Thymus (tissue), 11 donors: ENCODE data around the gene HPD. TPM values are rescaled to one million over a fixed set of nuclear protein-coding genes. Genes with fewer than 3 reads are reported as not detected.
"Not testable (repeated sequence)": the region's sequence is repeated elsewhere in the genome, so short reads cannot be mapped to it uniquely, and the experiment has no call there.

Experiments
- DNase-seq, 9 donors: peaks; one replicate each; pipeline ENCODE4 v3.0.0-alpha.2; 2013; ENCODE audit warnings: low spot score in 9 of 9, low read depth in 6 of 9, missing footprints in 1 of 9
- H3K27ac ChIP-seq, 2 donors: one replicate each; pipeline ENCODE4 v1.5.1; 2013; ENCODE audit warnings: control low read depth in 1 of 2, low read depth in 1 of 2, low read length in 1 of 2, mild to moderate bottlenecking in 1 of 2, moderate library complexity in 1 of 2
- H3K27me3 ChIP-seq, 2 donors: one replicate each; pipeline ENCODE4 v1.5.1; 2013; ENCODE audit warnings: low read length in 1 of 2; ENCODE audit not compliant: control insufficient read depth in 2 of 2, insufficient read depth in 1 of 2
- H3K36me3 ChIP-seq, 2 donors: one replicate each; pipeline ENCODE4 v1.5.1; 2013; ENCODE audit warnings: low read length in 1 of 2, mild to moderate bottlenecking in 1 of 2, moderate library complexity in 1 of 2; ENCODE audit not compliant: control insufficient read depth in 2 of 2, insufficient read depth in 2 of 2
- H3K4me1 ChIP-seq, 2 donors: one replicate each; pipeline ENCODE4 v1.5.1; 2013; ENCODE audit warnings: low read length in 2 of 2; ENCODE audit not compliant: control insufficient read depth in 2 of 2, insufficient read depth in 2 of 2
- H3K4me3 ChIP-seq, 2 donors: one replicate each; pipeline ENCODE4 v1.5.1; 2013; ENCODE audit warnings: low read length in 2 of 2, control low read depth in 1 of 2, mild to moderate bottlenecking in 1 of 2
- H3K9me3 ChIP-seq, 2 donors: one replicate each; pipeline ENCODE4 v1.5.1; 2013; ENCODE audit warnings: low read length in 1 of 2, mild to moderate bottlenecking in 1 of 2; ENCODE audit not compliant: control insufficient read depth in 2 of 2, insufficient read depth in 1 of 2
- whole genome bisulfite sequencing: extraction: QIAGEN DNeasy Blood & Tissue Kit; methylation state at CpG from one replicate; pipeline ENCODE4 v1.1.7; 2013; 5-methylcytosine and 5-hydroxymethylcytosine counted together
- polyA plus RNA-seq: library from polyadenylated mRNA; stranded (reverse); fragments of 200-250 nt; gene quantifications from one replicate; pipeline ENCODE4 v1.2.3, GENCODE V29; 2013
- total RNA-seq: library from RNA; stranded (reverse); fragments of 120-200 nt; gene quantifications from one replicate; pipeline ENCODE4 v1.2.4, GENCODE V29; 2013
- donor health status: healthy.

The HPD gene
- total and polyA plus RNA-seq, 2 donors: 0.19 to 0.87 TPM

DNA sequence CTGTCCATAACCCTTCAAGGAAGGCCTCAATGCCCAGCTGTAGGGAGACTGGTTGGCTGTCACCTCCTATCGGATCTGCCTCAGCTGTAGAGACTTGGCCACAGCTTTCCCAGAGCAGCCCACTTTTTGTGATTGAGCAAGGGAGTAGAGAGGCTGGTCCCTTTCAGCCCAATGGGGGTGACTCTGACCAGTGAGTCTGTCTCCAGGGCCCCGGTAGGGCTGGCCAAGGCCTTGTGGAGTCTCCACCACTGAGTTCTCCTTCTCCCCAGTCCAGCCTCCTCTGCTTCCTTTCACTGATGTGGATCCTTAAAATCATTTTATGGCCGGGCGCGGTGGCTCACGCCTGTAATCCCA, 14.5 kb upstream of the HPD start:
- no peak overlapping the region for H3K4me3 ChIP-seq
- H3K27me3 ChIP-seq: no peaks in the 10 kb centered on the region
- no peaks in the 10 kb centered on the region for H3K36me3 ChIP-seq
- over 99% methylated on average over 6 of the region's 6 CpGs for WGBS
- H3K27ac ChIP-seq: no peak overlapping the region
- H3K4me1 ChIP-seq: no peaks in the 10 kb centered on the region
- no peaks in the 10 kb centered on the region for H3K9me3 ChIP-seq
- no peak for DNase-seq

DNA sequence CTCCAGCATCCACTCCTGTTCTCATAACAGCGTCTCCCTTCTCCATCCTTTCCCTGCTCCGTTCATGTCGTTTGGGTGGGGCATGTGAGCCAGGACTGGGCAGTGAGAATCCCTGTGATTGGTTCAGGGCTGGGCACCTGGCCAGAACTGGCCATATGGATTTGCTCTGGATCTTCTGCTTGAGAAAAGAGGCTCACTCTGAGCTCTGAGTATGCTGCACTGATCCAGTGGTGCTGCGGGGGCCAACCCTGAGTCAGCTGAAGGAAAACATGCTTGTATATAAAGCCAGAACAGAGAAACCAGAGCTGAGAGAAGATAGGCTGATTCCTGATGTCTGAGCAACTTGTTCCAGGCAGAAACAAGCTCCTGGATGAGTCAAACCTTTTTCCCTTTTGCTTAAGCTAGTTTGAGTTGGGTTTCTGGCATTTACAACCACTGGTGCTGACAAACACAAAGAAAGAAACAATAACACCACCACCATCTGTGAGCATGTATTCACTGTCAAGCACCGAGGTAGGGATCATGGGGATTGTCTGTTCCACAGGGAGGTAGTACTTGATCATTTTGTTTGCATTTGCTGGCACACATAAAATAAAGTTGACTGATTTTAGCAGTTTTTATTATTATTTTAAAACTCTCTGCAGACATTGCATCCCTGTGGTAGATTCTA, 14.0 kb upstream of the HPD start:
- no peaks in the 10 kb centered on the region for H3K9me3 ChIP-seq
- no peak for DNase-seq
- no peak overlapping the region for H3K27ac ChIP-seq
- H3K4me1 ChIP-seq: no peaks in the 10 kb centered on the region
- H3K27me3 ChIP-seq: no peaks in the 10 kb centered on the region
- H3K36me3 ChIP-seq: no peaks in the 10 kb centered on the region
- WGBS: 92% methylated on average over 5 of the region's 5 CpGs
- H3K4me3 ChIP-seq: no peak overlapping the region

DNA sequence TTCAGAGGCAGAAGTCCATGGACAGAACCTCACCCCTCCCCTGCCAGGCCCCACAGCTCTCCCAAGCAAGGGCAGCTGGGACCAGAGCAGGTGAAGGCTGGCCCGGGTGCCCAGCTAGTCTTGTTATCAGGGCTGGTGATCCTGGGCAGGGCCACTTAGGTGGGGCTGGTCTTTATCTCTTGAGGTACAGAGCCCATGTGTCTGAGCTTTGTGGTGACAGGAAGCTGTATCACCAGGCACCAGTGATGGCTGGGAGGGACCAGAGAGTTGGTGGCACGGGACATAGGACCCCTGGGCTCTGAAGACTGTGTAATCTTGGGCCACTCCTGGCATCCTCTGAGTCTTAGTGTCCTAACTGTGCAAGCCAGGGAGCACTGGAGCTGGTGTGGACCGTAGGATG, 12.8 kb upstream of the HPD start:
- no peak overlapping the region for H3K27ac ChIP-seq
- H3K4me3 ChIP-seq: no peak overlapping the region
- no peak for DNase-seq
- WGBS: 89% methylated on average over 3 of the region's 3 CpGs
- H3K36me3 ChIP-seq: no peaks in the 10 kb centered on the region
- H3K9me3 ChIP-seq: no peaks in the 10 kb centered on the region
- H3K27me3 ChIP-seq: no peaks in the 10 kb centered on the region
- H3K4me1 ChIP-seq: no peaks in the 10 kb centered on the region

DNA sequence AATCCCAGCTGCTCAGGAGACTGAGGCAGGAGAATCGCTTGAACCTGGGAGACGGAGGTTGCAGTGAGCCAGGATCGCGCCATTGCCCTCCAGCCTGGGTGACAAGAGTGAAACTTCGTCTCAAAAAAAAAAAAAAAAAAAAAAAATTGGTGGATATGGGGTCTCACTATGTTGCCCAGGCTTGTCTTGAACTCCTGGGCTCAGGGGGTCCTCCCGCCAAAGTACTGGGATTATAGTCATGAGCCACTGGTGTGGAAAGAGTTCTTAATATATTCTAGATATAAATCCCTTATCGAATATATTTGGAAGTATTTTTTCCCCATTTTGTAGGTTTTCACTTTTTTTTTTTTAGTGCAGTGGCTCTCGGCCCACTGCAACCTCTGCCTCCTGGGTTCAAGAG, 10.6 kb upstream of the HPD start:
- not testable (repeated sequence) for H3K27ac ChIP-seq, DNase-seq, H3K4me1 ChIP-seq, H3K4me3 ChIP-seq, H3K9me3 ChIP-seq, H3K36me3 ChIP-seq, H3K27me3 ChIP-seq
- 96% methylated on average over 8 of the region's 8 CpGs for WGBS

DNA sequence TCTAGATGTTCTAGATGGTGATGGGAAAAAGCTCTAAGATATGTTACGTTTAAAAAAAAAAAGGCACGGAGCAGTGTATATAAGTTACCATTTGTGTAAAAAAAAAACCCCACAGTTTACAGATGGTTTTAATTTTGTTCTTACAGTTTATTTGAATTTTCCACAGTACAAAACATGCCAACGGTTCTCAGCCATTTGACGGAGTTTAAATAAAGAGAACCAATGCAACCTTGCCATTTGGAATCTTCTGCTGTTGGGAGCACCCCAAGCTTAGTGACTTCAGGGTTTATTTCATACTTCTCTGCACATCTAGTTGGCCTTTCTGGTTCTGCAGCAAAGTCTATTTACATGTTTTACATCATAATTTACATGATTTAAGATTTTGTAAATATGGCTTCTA, 7.7 kb upstream of the HPD start:
- 96% methylated on average over 4 of the region's 4 CpGs for WGBS
- no peaks in the 10 kb centered on the region for H3K9me3 ChIP-seq
- no peak overlapping the region for H3K4me3 ChIP-seq
- no peaks in the 10 kb centered on the region for H3K27me3 ChIP-seq
- no peak for DNase-seq
- no peaks in the 10 kb centered on the region for H3K4me1 ChIP-seq
- H3K36me3 ChIP-seq: no peaks in the 10 kb centered on the region
- no peak overlapping the region for H3K27ac ChIP-seq

DNA sequence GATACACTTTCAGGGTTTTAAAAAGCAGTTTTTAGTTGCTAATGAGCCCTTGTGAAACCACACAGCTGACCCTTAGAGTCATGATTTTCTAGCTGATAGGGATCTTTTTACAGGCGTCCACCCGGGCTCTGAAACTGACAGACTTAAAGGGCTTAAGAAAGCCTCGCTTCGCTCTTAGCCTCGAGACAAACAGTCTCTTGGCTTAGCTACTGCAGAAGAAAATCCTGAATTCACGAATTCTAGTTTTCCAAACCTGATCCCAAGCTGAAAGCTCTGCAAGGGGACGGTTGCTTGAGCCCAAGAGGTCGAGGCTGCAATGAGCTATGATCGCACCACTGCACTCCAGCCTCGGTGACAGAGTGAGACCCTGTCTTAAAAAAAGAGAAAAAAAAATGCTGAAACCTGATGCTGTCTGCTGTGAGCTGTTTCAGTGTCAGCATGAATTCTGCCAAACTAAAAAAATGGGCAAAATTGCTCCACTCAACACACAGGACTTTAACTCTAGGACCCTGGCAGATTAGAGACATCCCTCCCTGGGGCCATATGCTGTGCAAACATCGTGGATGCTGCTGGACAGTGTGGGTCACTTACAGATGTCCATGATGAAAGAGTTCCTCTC, 3.1 kb upstream of the HPD start:
- Histone ChIP-seq H3K27me3 (peaks cover 0 to under 1% of the 10 kb centered on the region in 2 donors), H3K36me3 (no peaks in the 10 kb centered on the region), H3K4me1 (no peaks in the 10 kb centered on the region), H3K27ac (no peak overlapping the region), H3K9me3 (no peaks in the 10 kb centered on the region), H3K4me3 (no peak overlapping the region)
- 86% methylated on average over 11 of the region's 11 CpGs for WGBS
- DNase-seq: no peak

DNA sequence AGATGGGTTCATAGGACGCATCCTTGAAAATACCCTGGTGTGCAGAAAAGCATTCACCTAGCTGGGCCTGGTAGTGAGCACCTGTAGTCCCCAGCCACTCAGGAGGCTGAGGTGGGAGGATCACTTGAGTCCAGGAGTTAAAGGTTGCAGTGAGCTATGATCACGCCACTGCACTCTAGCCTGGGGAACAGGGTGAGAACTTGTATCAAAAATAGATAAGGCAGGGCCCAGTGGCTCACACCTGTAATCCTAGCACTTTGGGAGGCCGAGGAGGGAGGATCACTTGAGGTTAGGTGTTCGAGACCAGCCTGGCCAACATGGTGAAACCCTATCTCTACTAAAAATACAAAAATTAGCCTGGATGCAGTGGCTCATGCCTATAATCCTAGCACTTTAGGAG, 2.0 kb upstream of the HPD start:
- not testable (repeated sequence) for H3K4me3 ChIP-seq, H3K27ac ChIP-seq, H3K4me1 ChIP-seq

DNA sequence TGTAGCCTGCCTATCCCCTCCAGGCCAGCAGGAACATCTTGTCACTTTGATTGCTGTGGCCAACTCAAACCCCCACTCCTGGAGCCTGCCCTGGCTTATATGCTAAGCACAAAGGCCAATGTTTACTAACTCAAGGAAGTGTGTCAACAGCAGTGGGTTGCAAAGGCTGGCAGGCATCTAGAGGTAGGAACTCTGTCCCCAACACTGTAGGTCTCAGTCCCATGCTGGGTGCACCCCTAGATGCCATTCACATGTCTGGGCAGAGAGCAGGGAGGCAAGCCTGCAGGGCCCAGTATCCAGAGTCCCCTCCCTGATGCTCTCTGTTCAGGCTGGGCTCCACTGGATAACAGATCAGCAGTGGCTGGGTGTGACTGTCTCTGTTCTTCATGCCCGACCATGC, 1.6 kb upstream of the HPD start:
- H3K4me3 ChIP-seq: no peak overlapping the region
- no peaks in the 10 kb centered on the region for H3K36me3 ChIP-seq
- no peaks in the 10 kb centered on the region for H3K9me3 ChIP-seq
- peaks cover 0 to 9% of the 10 kb centered on the region in 2 donors for H3K4me1 ChIP-seq
- no peak overlapping the region for H3K27ac ChIP-seq
- no peak for DNase-seq
- 98% methylated on average over 1 of the region's 1 CpG for WGBS
- H3K27me3 ChIP-seq: peaks cover 0 to 3% of the 10 kb centered on the region in 2 donors

More for the DNA sequence above, 2.0 kb upstream of the HPD start:
- 97% methylated on average over 4 of the region's 4 CpGs for WGBS
- H3K9me3 ChIP-seq, DNase-seq, H3K36me3 ChIP-seq, H3K27me3 ChIP-seq: not testable (repeated sequence)

DNA sequence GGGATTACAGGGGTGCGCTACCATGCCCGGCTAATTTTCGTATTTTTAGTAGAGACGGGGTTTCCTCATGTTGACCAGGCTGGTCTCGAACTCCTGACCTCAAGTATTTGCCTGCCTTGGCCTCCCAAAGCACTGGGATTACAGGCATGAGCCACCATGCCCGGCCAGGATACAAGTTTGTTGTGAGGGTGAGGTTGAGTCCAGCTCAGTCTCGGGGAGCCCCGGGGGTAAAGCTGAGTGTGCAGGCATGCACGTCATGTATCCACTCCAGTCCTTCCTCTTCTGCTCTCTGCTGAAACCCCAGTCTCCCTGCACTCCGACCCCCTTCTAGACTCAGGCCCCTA, 369 bp downstream of the HPD start:
- WGBS: 92% methylated on average over 10 of the region's 10 CpGs
- Histone ChIP-seq H3K27ac (no peak overlapping the region), H3K36me3 (no peaks in the 10 kb centered on the region), H3K9me3 (no peaks in the 10 kb centered on the region), H3K4me3 (no peak overlapping the region), H3K4me1 (peaks cover 0 to 9% of the 10 kb centered on the region in 2 donors), H3K27me3 (peaks cover 0 to 8% of the 10 kb centered on the region in 2 donors)
- DNase-seq: no peak
